ENCODE data around the gene NHSL2. TPM values are rescaled to one million over a fixed set of nuclear protein-coding genes. Genes with fewer than 3 reads are reported as not detected.
"Not testable (repeated sequence)": the region's sequence is repeated elsewhere in the genome, so short reads cannot be mapped to it uniquely, and the experiment has no call there.

Gene NHSL2
- total and polyA plus RNA-seq, 2 of the 13 experiments (the other 11 are each of a cell fraction or from before 2014, with no cell fraction given) = not detected

DNA sequence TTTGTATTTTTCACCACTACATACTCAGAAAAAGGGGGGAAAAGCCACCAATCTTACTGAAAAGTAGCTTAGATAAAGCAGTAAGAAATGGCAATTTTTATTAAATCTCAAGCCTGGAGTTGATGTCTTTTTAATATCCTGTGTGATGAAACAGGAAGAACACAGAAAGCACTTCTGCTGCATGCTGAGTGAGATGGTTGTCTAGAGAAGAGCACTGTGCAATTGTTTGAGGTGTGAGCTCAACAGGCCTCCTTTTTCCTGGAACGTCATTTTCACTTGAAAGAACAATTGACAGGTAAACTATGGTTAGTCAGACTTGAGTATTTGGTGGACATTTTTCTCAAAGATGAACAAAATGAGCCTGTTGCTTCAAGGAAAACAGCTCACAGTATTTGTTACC, 147.2 kb downstream of the NHSL2 start (continued):
- TF ChIP-seq TAF15 (IDR thresholded peaks at IDR 0.05; ENCODE audit: low read depth, low read length, poor library complexity, severe bottlenecking) (no peak), TP53 (CRISPR knock-in tag; conservative IDR thresholded peaks at IDR 0.05) (no peak)

DNA sequence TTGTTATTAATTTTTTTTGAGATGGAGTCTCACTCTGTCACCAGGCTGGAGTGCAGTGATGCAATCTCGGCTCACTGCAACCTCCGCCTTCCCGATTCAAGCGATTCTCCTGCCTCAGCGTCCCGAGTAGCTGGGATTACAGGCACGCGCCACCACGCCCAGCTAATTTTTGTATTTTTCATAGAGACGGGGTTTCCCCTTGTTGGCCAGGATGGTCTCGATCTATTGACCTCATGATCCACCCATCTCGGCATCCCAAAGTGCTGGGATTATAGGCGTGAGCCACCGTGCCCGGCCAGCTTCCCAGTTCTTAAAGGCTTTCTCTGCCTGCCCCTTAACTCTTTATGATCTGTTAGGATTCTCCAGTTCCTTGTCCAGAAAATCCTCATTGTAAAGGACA, 147.7 kb downstream of the NHSL2 start:
- H4K20me1 ChIP-seq (ENCODE audit: insufficient read depth, low read length); POLR2A ChIA-PET; in situ Hi-C loops (cut with HindIII; ENCODE audit: extremely low pct_ligation_motif_present, low pct_unique_long_range_greater_than_20kb); ATAC-seq; H3K4me3 ChIP-seq (replicated peaks in 1 of 3; ENCODE audit: insufficient read depth in 1 of 3, low read depth in 2 of 3, low read length in 3 of 3); H2AFZ ChIP-seq (ENCODE audit: low read length); H3K4me1 ChIP-seq (ENCODE audit: insufficient read depth, low read length); H3K9me3 ChIP-seq (ENCODE audit: low read length); H3K36me3 ChIP-seq (replicated peaks in 1 of 2; ENCODE audit: control insufficient read depth in 1 of 2, insufficient read depth in 2 of 2, low read length in 2 of 2); H3K4me2 ChIP-seq (ENCODE audit: low read depth, low read length); intact Hi-C loops (cut with micrococcal nuclease; ENCODE audit: unreplicated experiment); H3K9ac ChIP-seq (ENCODE audit: insufficient read depth, low read depth, low read length); H3K79me2 ChIP-seq (ENCODE audit: insufficient read depth, low read length); FAIRE-seq; BruUV-seq (replicated peaks); H3K27me3 ChIP-seq (ENCODE audit: control insufficient read depth in 1 of 2, insufficient read depth in 2 of 2, low read length in 2 of 2); CTCF ChIA-PET (ENCODE audit: low intra/inter-chr PET ratio, low total read pairs); DNase-seq (ENCODE audit: low spot score); H3K27ac ChIP-seq (ENCODE audit: extremely low read length, insufficient read depth, low read length): not testable (repeated sequence)
- 62% methylated on average over 15 of the region's 15 CpGs for WGBS (ENCODE audit: low lambda C conversion rate)

- no peak overlapping the region for H3K27ac ChIP-seq (ENCODE audit: extremely low read length, insufficient read depth, low read length)
- WGBS (ENCODE audit: low lambda C conversion rate) = 17% methylated on average over 1 of the region's 8 CpGs
- no peaks in the 10 kb centered on the region for H3K4me1 ChIP-seq (ENCODE audit: insufficient read depth, low read length)
- H3K79me2 ChIP-seq (ENCODE audit: insufficient read depth, low read length) = no peaks in the 10 kb centered on the region
- DNase-seq (ENCODE audit: low spot score) = no peak
- ATAC-seq = no peak
- no peak for TF ChIP-seq CCAR2 (optimal IDR thresholded peaks at IDR 0.05; ENCODE audit: low read depth, low read length)
- no peak for TF ChIP-seq FIP1L1 (IDR thresholded peaks at IDR 0.05; ENCODE audit: borderline replicate concordance, insufficient read depth, low read depth, low read length)
- TF ChIP-seq ZNF432 (CRISPR knock-in tag; IDR thresholded peaks at IDR 0.05; ENCODE audit: borderline replicate concordance) = no peak
- TF ChIP-seq, protein P1, sequence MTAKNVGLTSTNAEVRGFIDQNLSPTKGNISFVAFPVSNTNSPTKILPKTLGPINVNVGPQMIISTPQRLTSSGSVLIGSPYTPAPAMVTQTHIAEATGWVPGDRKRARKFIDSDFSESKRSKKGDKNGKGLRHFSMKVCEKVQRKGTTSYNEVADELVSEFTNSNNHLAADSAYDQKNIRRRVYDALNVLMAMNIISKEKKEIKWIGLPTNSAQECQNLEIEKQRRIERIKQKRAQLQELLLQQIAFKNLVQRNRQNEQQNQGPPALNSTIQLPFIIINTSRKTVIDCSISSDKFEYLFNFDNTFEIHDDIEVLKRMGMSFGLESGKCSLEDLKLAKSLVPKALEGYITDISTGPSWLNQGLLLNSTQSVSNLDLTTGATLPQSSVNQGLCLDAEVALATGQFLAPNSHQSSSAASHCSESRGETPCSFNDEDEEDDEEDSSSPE (CRISPR knock-in tag; IDR thresholded peaks at IDR 0.05) = no peak
- no peak for TF ChIP-seq SNAPC5 (CRISPR knock-in tag; IDR thresholded peaks at IDR 0.05; ENCODE audit: borderline replicate concordance)
- no peak for TF ChIP-seq HCFC1 (IDR thresholded peaks at IDR 0.05; ENCODE audit: low read depth, low read length)
- no peak for TF ChIP-seq ZMAT3 (CRISPR knock-in tag; conservative IDR thresholded peaks at IDR 0.05)
- TF ChIP-seq, protein P2, sequence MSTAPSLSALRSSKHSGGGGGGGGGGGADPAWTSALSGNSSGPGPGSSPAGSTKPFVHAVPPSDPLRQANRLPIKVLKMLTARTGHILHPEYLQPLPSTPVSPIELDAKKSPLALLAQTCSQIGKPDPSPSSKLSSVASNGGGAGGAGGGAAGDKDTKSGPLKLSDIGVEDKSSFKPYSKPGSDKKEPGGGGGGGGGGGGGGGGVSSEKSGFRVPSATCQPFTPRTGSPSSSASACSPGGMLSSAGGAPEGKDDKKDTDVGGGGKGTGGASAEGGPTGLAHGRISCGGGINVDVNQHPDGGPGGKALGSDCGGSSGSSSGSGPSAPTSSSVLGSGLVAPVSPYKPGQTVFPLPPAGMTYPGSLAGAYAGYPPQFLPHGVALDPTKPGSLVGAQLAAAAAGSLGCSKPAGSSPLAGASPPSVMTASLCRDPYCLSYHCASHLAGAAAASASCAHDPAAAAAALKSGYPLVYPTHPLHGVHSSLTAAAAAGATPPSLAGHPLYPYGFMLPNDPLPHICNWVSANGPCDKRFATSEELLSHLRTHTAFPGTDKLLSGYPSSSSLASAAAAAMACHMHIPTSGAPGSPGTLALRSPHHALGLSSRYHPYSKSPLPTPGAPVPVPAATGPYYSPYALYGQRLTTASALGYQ (CRISPR knock-in tag; IDR thresholded peaks at IDR 0.05) = no peak
- H2AFZ ChIP-seq (ENCODE audit: low read length) = no peak overlapping the region
- no TSS peak for BruUV-seq (replicated peaks)
- in situ Hi-C loops (cut with HindIII; ENCODE audit: extremely low pct_ligation_motif_present, low pct_unique_long_range_greater_than_20kb) = no loop called here
- CTCF ChIA-PET (ENCODE audit: low intra/inter-chr PET ratio, low total read pairs) = no interaction called here
- H4K20me1 ChIP-seq (ENCODE audit: insufficient read depth, low read length) = no peaks in the 10 kb centered on the region
- intact Hi-C loops (cut with micrococcal nuclease; ENCODE audit: unreplicated experiment) = no loop called here
- H3K4me3 ChIP-seq (replicated peaks in 1 of 3; ENCODE audit: insufficient read depth in 1 of 3, low read depth in 2 of 3, low read length in 3 of 3) = no peak overlapping the region
- H3K4me2 ChIP-seq (ENCODE audit: low read depth, low read length) = no peak overlapping the region
- no peak for FAIRE-seq
- POLR2A ChIA-PET = no interaction called here
- H3K9ac ChIP-seq (ENCODE audit: insufficient read depth, low read depth, low read length) = no peak overlapping the region
- no peaks in the 10 kb centered on the region for H3K36me3 ChIP-seq (replicated peaks in 1 of 2; ENCODE audit: control insufficient read depth in 1 of 2, insufficient read depth in 2 of 2, low read length in 2 of 2)
- H3K9me3 ChIP-seq (ENCODE audit: low read length) = no peaks in the 10 kb centered on the region
- H3K27me3 ChIP-seq (ENCODE audit: control insufficient read depth in 1 of 2, insufficient read depth in 2 of 2, low read length in 2 of 2) = no peaks in the 10 kb centered on the region
Measured at GRCh38 chrX:72060196-72060920, 149.7 kb downstream of the NHSL2 start.

All from HepG2 (cell line).